Glomerular endothelial cell (primary cell): ENCODE data around the gene ARID1A. TPM values are rescaled to one million over a fixed set of nuclear protein-coding genes. Genes with fewer than 3 reads are reported as not detected.

Experiments used
- DNase-seq: peaks from one replicate; pipeline ENCODE4 v3.0.0-alpha.2; 2011; ENCODE audit warnings: low read depth, low spot score; ENCODE audit errors: extremely low read depth
- total RNA-seq: library from RNA; depleted of rRNA; stranded (reverse); fragments of >200 nt; gene quantifications from 2 replicates; pipeline ENCODE4 v1.2.3, GENCODE V29; 2015

ARID1A gene
- total RNA-seq, 1 donor from 2014 or later = 67.8 TPM

DNA sequence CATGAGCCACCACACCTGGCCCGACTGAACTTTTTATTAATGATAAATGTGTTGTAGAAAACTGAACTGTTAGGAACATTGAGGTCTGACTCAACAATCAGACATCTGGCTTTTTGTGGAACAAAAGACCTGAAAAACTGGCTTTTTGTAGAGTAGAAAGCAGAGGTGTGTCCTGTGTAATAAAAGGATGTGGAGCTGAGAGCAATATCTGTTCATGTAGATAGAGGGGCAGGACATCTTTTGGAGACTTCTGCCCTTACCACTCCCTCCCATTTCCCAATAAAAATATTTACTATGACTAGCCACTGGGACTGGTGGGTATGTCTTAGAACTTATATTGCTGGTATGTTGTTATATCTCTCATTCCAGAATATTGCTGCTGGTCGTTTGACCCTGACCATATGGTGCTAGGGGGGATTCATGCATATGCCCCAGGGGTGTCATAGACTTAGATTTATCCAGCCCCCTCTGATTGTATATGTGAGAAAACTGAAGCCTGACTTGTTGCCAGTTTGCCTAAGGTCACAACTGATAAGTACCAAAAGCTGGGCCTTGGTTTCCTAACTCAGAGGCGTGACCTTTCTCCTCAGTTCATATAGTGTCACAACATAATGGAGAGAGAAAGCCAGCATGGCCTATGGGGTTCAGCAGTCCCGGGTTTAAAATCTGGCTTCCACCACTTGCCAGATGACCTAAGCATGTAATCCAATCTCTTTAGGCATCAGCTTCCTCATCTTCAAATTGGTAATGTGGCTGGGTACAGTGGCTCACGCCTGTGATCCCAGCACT lies 58.5 kb downstream of the ARID1A start:
- DNase-seq = no peak

DNA sequence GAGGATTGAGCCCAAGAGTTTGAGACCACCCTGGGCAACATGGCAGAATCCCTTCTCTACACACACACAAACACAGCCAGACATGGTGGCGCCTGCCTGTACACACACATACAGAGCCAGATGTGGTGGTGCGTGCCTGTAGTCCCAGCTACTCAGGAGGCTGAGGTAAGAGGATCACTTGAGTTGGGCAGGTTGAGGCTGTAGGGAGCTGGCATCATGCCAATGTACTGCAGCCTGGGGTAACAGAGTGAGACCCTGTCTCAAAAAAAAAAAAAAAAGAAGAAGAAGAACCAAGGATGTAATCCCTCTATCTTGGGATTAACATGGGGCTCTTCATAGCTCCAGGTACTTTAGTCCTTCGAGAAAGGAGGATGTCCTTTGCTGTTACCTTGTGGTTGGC lies 62.5 kb downstream of the ARID1A start:
- no peak for DNase-seq

DNA sequence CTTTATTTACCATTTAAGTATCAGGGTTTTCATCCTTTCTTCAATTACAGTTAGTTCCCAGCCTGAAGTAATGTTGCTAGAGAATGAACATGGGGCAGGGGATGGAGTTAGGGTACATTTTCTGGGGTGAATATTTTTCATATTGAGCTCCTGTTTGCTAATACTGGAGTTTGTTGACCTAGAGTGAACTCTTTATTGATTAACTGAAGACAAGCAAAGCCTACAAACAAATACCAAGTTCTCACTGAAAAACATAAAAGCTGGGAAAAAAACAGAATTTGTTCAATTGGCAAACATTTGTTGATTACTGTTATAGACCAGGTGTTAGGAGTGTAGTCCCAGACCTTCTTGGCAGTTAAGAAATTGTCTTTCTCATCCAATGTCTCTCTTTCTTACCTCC lies 63.7 kb downstream of the ARID1A start:
- no peak for DNase-seq

DNA sequence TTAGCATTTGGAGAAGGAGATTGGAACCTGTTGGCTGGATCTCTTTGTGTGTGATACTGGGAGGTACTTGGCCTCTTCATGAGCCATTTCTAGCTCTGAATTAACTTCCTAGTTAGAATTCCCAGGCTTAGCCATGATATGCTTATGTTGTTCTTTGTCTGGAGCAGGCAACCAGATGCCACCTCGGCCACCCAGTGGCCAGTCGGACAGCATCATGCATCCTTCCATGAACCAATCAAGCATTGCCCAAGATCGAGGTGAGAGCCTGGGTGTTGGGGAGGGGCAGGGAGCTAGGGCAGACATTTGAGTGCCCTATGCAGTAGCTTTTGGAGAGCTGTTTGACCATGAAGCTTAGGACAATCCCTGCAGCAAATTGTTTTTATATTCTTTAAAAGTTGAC lies 65.4 kb downstream of the ARID1A start:
- DNase-seq = no peak

DNA sequence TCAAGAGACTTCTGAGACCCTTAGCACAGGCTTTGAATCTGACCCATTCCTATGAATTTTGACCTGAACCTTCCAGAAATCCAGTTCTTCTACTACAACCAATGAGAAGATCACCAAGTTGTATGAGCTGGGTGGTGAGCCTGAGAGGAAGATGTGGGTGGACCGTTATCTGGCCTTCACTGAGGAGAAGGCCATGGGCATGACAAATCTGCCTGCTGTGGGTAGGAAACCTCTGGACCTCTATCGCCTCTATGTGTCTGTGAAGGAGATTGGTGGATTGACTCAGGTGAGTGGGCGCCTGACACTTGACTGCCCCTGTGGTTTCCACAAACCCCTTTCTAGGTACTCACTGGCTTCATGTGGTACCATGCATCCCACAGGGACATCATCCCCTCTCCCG lies 71.9 kb downstream of the ARID1A start:
- no peak for DNase-seq

DNA sequence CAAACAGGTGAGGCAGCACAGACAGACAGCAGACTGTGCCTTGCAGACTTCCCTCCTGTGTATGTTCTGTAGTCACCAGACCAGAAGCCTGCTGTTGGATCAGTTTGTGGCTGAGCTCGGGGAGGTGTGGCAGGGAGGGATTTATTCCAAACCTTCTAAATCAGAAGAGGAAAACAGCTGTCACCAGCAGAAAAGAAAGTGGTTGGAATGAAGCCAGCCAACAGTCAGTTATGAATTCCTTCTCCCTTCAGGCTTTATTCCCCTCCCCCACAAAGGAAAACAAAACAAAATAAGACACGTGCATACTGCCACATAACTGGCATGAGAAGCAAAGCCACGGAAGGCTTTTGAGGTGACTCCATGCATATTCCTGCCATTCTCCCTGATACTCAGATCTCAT lies 72.9 kb downstream of the ARID1A start:
- DNase-seq = no peak

DNA sequence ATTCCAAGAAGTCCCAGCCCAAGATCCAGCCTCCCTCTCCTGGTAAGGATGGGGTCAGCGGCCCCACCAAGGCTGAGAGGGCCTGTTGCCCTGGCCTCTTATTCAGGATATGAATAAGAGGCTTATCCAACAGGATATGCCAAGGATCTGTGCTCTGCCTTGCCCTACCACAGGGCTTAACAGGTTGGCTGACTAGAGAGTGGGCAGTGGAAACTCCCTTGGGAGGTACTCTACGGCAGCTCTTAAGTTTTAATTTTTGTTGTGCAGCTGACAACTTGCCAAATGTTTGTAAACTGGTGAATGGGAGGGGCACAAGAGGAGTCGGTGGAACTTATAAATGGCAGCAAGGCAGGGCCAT lies 75.4 kb downstream of the ARID1A start:
- DNase-seq = no peak

DNA sequence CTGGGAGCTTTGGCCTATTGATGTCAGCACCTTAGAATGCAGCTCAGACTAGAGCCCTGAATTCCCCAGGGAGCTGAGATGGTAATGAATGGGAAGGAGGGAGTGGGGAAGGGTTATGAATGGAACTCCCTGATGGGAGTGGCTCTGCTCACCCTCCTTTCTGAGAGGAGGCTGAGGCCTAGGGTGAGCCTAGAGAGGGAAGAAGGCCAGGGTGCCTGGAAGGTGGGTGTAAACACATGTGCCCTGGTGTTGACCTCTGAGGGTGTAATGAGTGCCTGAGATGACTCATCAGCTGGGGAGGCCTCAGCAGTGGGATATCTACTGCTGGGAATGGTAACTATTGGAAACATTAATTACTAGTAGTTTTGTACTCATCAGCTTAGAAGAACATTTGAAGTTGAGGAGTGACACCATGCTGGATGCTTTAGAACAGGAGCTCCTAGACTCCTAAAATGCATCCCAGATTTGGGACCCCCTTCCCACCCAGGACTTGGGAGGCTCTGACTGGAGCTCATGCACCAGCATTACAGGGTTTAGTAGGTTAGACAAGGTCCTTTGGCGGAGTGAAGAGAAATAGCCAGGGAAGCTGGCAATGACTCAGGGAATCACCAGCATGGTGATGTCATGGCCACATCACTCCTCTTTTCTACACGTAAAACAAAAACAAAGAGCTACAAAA lies 76.0 kb downstream of the ARID1A start:
- DNase-seq = no peak

DNA sequence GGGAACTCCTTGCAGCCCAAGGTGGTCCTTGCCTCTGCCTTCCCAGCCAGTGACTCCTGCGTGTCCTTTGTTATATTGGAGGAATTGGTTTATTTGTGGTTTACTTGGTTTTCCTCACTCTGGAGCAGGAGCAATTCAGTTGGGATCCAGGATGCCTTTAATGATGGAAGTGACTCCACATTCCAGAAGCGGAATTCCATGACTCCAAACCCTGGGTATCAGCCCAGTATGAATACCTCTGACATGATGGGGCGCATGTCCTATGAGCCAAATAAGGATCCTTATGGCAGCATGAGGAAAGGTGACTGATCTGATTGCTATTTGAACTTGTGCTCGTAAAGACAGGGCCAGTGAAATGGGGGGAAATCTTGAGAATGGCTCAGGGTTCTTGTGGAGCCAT lies 76.9 kb downstream of the ARID1A start:
- no peak for DNase-seq

DNA sequence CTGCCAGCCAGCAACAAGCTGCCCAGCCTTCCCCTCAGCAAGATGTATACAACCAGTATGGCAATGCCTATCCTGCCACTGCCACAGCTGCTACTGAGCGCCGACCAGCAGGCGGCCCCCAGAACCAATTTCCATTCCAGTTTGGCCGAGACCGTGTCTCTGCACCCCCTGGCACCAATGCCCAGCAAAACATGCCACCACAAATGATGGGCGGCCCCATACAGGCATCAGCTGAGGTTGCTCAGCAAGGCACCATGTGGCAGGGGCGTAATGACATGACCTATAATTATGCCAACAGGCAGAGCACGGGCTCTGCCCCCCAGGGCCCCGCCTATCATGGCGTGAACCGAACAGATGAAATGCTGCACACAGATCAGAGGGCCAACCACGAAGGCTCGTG lies 78.6 kb downstream of the ARID1A start:
- no peak for DNase-seq

DNA sequence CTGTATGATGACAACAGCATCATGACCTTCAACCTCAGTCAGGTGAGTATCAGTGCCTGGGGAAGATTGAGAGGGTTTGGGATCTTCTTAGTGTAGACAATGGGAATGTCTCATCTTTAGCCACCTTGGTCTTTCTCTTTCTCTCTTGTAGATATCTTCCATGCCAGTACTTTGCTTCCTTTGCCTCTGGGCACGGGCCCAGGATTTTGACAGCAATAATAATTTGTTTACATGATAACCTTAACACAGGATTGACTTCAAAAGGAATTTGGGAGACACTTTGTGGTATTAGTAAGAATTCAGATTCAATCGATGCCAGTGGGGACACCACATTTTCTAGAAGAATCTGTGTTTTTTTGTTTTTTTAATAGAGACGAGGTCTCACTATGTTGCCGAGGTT lies 79.9 kb downstream of the ARID1A start:
- DNase-seq = no peak

DNA sequence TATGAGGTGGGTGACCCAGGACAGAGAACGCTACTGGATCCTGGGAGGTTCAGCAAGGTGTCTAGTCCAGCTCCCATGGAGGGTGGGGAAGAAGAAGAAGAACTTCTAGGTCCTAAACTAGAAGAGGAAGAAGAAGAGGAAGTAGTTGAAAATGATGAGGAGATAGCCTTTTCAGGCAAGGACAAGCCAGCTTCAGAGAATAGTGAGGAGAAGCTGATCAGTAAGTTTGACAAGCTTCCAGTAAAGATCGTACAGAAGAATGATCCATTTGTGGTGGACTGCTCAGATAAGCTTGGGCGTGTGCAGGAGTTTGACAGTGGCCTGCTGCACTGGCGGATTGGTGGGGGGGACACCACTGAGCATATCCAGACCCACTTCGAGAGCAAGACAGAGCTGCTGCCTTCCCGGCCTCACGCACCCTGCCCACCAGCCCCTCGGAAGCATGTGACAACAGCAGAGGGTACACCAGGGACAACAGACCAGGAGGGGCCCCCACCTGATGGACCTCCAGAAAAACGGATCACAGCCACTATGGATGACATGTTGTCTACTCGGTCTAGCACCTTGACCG lies 83.4 kb downstream of the ARID1A start:
- DNase-seq = no peak

DNA sequence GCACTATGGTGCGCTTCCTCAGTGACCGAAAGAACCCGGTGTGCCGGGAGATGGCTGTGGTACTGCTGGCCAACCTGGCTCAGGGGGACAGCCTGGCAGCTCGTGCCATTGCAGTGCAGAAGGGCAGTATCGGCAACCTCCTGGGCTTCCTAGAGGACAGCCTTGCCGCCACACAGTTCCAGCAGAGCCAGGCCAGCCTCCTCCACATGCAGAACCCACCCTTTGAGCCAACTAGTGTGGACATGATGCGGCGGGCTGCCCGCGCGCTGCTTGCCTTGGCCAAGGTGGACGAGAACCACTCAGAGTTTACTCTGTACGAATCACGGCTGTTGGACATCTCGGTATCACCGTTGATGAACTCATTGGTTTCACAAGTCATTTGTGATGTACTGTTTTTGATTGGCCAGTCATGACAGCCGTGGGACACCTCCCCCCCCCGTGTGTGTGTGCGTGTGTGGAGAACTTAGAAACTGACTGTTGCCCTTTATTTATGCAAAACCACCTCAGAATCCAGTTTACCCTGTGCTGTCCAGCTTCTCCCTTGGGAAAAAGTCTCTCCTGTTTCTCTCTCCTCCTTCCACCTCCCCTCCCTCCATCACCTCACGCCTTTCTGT lies 84.6 kb downstream of the ARID1A start:
- DNase-seq = no peak

DNA sequence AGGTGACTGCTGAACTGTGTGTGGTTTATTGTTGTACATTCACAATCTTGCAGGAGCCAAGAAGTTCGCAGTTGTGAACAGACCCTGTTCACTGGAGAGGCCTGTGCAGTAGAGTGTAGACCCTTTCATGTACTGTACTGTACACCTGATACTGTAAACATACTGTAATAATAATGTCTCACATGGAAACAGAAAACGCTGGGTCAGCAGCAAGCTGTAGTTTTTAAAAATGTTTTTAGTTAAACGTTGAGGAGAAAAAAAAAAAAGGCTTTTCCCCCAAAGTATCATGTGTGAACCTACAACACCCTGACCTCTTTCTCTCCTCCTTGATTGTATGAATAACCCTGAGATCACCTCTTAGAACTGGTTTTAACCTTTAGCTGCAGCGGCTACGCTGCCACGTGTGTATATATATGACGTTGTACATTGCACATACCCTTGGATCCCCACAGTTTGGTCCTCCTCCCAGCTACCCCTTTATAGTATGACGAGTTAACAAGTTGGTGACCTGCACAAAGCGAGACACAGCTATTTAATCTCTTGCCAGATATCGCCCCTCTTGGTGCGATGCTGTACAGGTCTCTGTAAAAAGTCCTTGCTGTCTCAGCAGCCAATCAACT lies 85.5 kb downstream of the ARID1A start:
- DNase-seq = no peak

DNA sequence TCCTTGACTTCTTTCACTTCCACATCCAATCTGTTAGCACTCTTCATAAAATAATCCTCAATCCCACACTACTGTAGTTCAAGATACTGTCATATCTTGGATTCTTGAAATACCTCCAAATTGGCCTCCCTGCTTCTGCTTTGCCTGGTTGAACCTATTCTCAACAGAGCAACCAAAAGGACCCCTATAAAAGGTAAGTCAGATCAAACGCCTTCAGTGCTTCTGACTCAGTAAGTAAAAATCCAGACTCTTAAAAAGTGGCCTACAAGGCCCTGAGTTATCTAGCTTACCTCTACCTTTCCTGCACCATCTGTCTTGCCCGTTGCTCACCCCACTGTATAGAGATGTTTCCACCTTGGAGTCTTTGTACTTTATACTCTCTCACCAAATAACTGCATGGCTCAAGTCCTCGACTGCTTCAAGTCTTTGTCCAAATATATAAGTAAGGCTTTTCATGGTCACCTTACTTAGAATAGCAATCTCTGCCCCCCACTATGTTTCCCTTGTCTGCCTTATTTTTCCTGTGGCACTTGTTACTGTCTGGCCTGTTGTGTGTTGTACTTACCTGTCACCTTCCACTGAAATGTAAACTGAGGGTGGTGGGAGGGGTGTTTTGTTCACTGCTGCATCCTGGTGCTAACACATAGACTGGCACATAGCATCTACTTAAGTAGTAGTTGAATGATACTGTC lies 86.9 kb downstream of the ARID1A start:
- DNase-seq = no peak

DNA sequence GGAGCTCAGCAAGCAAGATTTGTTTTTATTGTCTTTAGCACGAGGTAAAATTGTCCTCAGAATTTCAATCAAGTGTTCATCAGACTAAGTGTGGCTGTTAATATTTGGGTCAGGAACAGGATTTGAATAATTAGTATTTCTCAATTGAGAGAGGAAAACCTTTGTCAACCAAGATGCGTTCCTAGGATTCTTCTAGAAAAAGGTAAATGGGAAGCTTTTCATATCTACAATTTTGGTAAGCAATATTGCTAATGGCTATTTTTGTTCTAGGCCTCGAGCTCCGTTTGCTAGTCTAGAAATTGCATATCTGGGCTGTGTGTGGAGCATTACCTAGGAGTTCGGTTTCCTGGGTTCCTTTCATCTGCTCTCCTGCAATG lies 87.8 kb downstream of the ARID1A start:
- DNase-seq = no peak

DNA sequence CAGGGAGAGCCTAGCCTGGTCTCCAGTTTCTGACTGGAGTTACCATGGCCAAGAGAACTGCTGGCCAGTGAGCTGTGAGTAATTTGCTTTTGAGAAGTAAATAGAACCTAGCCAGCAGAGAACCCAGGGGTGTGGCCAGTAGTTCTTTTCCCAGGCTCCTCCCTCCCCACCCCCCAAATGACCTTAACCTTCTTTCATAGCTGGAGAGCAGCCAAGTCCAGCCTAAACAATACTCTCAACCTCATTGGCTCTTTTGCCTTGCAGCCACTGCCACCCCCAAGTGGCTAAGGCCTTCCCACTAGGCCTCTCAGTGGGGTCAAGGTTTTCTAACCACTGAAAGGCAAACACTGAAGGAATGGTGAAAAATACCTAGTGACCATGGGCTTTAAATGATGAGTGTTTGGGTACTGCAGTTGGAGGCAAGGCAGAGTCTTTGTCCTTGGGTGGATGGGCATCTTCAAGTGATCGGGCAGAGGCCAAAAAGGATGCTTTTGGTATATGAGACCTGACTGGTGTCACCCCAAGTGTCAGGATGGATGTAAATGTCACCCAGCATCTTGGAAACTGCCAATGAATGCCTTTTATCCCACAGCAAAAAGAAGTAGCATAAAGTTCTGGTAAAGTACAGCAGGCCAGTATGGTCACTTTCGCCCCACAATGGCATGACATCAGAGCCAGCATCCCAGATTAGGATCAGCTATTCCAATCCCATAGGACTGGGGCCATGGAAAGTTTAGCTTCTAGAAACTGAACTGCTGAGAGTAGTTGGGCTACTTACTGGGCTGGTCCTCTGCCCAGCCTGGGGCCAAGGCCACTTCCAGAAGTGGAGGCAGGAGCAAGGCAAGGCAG lies 88.4 kb downstream of the ARID1A start:
- no peak for DNase-seq

DNA sequence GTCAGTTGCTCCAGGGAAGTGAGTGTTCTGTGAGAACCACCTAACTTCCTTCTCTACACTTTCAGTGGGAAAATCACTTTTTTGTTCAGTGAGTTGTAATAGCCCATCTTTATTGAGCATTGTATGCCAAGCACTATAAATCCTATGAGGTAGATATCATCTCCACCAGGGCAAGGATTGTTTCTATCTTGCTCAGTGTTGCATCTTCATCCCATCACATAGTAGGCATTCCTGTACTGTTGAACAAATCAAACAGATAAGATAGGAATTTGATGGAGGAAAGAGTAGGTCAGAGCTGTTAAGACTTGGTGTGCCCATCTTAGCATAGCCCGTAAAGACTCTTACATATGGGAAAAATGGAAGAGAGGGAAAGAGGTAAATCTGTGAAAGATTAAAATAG lies 89.1 kb downstream of the ARID1A start:
- no peak for DNase-seq

DNA sequence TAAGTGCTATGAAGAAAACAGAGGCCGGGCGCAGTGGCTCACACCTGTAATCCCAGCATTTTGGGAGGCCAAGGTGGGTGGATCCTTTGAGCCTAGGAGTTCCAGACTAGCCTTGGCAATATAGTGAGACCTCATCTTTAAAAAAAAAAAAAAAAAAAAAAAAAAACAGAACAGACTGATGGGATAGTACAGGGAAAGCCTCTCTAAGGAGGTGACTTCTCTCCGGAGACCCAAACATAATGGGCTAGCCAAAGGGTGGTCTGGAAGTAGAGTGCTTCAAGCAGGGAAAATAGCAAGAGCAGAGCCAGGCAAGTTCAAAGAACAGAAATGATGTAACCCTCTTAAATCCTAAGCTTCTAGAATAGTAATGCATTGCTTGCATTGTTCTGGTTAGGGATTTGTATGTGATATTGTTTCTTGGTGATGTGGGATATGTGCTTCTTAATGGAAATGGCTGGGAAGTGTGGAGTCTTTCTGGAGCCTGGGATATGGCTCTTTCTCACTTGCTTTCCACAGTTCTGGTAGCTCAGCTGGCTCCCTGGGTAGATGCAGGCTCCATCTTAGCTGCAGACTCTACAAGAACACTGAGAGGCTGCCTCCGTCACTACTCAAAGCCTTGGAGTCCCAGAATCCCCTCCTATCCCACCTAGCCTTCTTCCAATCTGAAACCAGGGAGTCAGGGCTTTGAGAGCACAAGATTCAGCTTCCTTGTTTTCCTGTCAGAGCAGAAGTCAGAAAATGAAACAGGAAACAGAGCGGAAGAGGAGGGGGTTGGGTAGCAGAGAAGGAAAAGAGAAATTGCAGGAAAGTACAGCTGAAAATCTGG lies 90.0 kb downstream of the ARID1A start:
- DNase-seq = no peak
